B cell (primary cell): ENCODE data around the gene CMYA5.

Experiments used
- CTCF ChIP-seq: fragments of 200-600 bp; IDR thresholded peaks from one replicate; pipeline ENCODE4 v1.8.0; 2022; ENCODE audit warnings: antibody characterized with exemption, mild to moderate bottlenecking
- EZH2 ChIP-seq: IDR thresholded peaks from 2 replicates; pipeline ENCODE4 v1.6.1; 2012; ENCODE audit warnings: borderline replicate concordance, low read depth, mild to moderate bottlenecking, moderate library complexity, low read length; ENCODE audit not compliant: insufficient read depth, poor library complexity, severe bottlenecking

- TF ChIP-seq EZH2 (no peak), CTCF (no peak)
These were observed 54.4 kb downstream of the CMYA5 start for GRCh38 chr5:79743846-79744605.
